CD4-positive, CD25-positive, alpha-beta regulatory T cell (primary cell): Measurements from ENCODE around the gene ATG10. TPM values are rescaled to one million over a fixed set of nuclear protein-coding genes. Genes with fewer than 3 reads are reported as not detected.
"Not testable (repeated sequence)": the region's sequence is repeated elsewhere in the genome, so short reads cannot be mapped to it uniquely, and the experiment has no call there.

Experiments used
- ATAC-seq, 2 donors: fragments of 150-1000 bp; cut with Tn5 transposase; one replicate each; pipeline ENCODE4 v1.10.0; 2021; ENCODE audit warnings: low read depth in 2 of 2, moderate number of reproducible peaks in 2 of 2, moderate library complexity in 1 of 2
- DNase-seq, 3 donors: peaks; one replicate each; pipeline versions ENCODE4 v3.0.0 to v3.0.0-alpha.2; 2012 to 2022; ENCODE audit warnings: mixed read lengths in 1 of 3
- H3K27ac ChIP-seq: one replicate; pipeline ENCODE4 v1.7.0; 2013; ENCODE audit warnings: mild to moderate bottlenecking, low read length; ENCODE audit not compliant: insufficient read depth, poor library complexity, severe bottlenecking
- H3K27me3 ChIP-seq: one replicate; pipeline ENCODE4 v1.7.0; 2013; ENCODE audit warnings: low read length; ENCODE audit not compliant: control insufficient read depth, insufficient read depth
- H3K36me3 ChIP-seq: one replicate; pipeline ENCODE4 v1.7.0; 2013; ENCODE audit warnings: mild to moderate bottlenecking, low read length, moderate library complexity; ENCODE audit not compliant: control insufficient read depth, insufficient read depth
- H3K4me1 ChIP-seq: 2 replicates; pipeline ENCODE4 v1.7.0; 2013; ENCODE audit warnings: mild to moderate bottlenecking, low read length; ENCODE audit not compliant: insufficient read depth, control insufficient read depth, poor library complexity, severe bottlenecking
- H3K4me3 ChIP-seq: one replicate; pipeline ENCODE4 v1.7.0; 2013; ENCODE audit warnings: low read depth, mild to moderate bottlenecking, low read length, moderate library complexity
- H3K9me3 ChIP-seq, 2 experiments: 1 replicate in 1 of 2; 2 replicates in 1 of 2; pipeline ENCODE4 v1.7.0; 2013; ENCODE audit warnings: low read length in 2 of 2, mild to moderate bottlenecking in 1 of 2, moderate library complexity in 1 of 2; ENCODE audit not compliant: control insufficient read depth in 2 of 2
- H3K27ac Mint-ChIP-seq, 3 donors: one replicate each; pipeline ENCODE4 v1.8.0; 2020 to 2022; ENCODE audit warnings: mild to moderate bottlenecking in 3 of 3, mixed read lengths in 3 of 3, moderate library complexity in 2 of 3
- H3K27me3 Mint-ChIP-seq: one replicate; pipeline ENCODE4 v1.8.0; 2022; ENCODE audit warnings: mild to moderate bottlenecking, mixed read lengths
- H3K36me3 Mint-ChIP-seq: one replicate; pipeline ENCODE4 v1.8.0; 2020; ENCODE audit warnings: mixed read lengths
- H3K4me1 Mint-ChIP-seq, 4 donors: one replicate each; pipeline ENCODE4 v1.8.0; 2020 to 2022; ENCODE audit warnings: mixed read lengths in 4 of 4, mild to moderate bottlenecking in 1 of 4
- H3K4me3 Mint-ChIP-seq, 4 donors: one replicate each; pipeline ENCODE4 v1.8.0; 2020 to 2022; ENCODE audit warnings: mild to moderate bottlenecking in 4 of 4, mixed read lengths in 4 of 4, moderate library complexity in 3 of 4
- H3K9me3 Mint-ChIP-seq, 7 donors: one replicate each; pipeline ENCODE4 v1.8.0; 2020 to 2022; ENCODE audit warnings: mixed read lengths in 7 of 7, mild to moderate bottlenecking in 3 of 7, moderate library complexity in 2 of 7
- polyA plus RNA-seq, 4 donors: library from polyadenylated mRNA; unstranded; fragments of 300-500 nt; fragmentation: Illumina TruSeq; gene quantifications; one replicate each; pipeline ENCODE4 v1.2.3, GENCODE V29; 2021
- total RNA-seq: library from RNA; stranded (reverse); gene quantifications from one replicate; pipeline ENCODE4 v1.2.3, GENCODE V29; 2022

ATG10 gene
- total and polyA plus RNA-seq, 5 donors from 2014 or later, result 7.5 to 13.2 (median 9.3) TPM

GRCh38 chr5:81969226-81969625 is 2.6 kb upstream of the ATG10 start:
- Mint-ChIP-seq H3K9me3 (no peaks in the 10 kb centered on the region), H3K27ac (no peak overlapping the region), H3K36me3 (no peaks in the 10 kb centered on the region), H3K4me1 (peaks cover 15 to 27% (median 21%) of the 10 kb centered on the region in 4 donors), H3K27me3 (peaks cover 8% of the 10 kb centered on the region), H3K4me3 (no peak overlapping the region)
- Histone ChIP-seq H3K9me3 (no peaks in the 10 kb centered on the region), H3K36me3 (no peaks in the 10 kb centered on the region), H3K4me1 (peaks cover 14% of the 10 kb centered on the region), H3K27ac (no peak overlapping the region), H3K4me3 (no peak overlapping the region), H3K27me3 (no peaks in the 10 kb centered on the region)
- DNase-seq (no peak), ATAC-seq (no peak)

DNA sequence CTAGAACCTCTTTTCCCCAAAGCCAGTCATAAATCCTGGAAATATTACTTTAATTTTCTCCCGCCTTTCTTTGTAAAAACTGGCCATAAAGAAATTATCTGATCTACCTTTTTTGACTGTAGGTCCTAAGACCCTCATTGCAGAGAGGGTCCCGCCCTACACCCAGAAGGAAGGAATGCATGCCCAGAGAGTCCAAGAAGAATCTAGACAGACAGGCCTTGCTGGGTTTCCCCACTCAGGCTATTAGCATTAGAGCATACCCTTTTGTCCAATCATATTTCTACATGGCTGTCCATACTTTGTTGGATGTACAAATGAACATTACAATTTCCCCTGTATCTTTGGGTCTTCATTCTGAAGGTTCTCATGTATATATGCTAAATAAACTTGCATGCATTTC is 1.9 kb upstream of the ATG10 start:
- Histone ChIP-seq H3K4me3 (no peak overlapping the region), H3K9me3 (no peaks in the 10 kb centered on the region), H3K27me3 (no peaks in the 10 kb centered on the region), H3K4me1 (peaks cover 14% of the 10 kb centered on the region), H3K27ac (no peak overlapping the region), H3K36me3 (no peaks in the 10 kb centered on the region)
- Mint-ChIP-seq H3K27ac (peak overlapping the region in 1 of 3 donors; percentile 47), H3K9me3 (no peaks in the 10 kb centered on the region), H3K36me3 (no peaks in the 10 kb centered on the region), H3K4me3 (peak overlapping the region in 2 of 4 donors; percentile 8 to 61), H3K27me3 (peaks cover 4% of the 10 kb centered on the region), H3K4me1 (peaks cover 20 to 33% (median 27%) of the 10 kb centered on the region in 4 donors)
- ATAC-seq (no peak), DNase-seq (no peak)

- Histone ChIP-seq H3K27me3 (no peaks in the 10 kb centered on the region), H3K4me1 (peaks cover 14% of the 10 kb centered on the region), H3K36me3 (no peaks in the 10 kb centered on the region), H3K4me3 (peak overlapping the region; percentile 100), H3K9me3 (no peaks in the 10 kb centered on the region), H3K27ac (peak overlapping the region; percentile 94)
- peaks cover 4% of the 10 kb centered on the region for H3K27me3 Mint-ChIP-seq
- no peaks in the 10 kb centered on the region for H3K9me3 Mint-ChIP-seq
- peak overlapping the region; percentile 98 to 100 (median 99) for H3K27ac Mint-ChIP-seq
- DNase-seq, result peak in 2 of 3 donors; percentile 66 to 74
- H3K4me3 Mint-ChIP-seq, result peak overlapping the region; percentile 94 to 100 (median 98)
- H3K36me3 Mint-ChIP-seq, result no peaks in the 10 kb centered on the region
- peaks cover 20 to 33% (median 28%) of the 10 kb centered on the region in 4 donors for H3K4me1 Mint-ChIP-seq
- ATAC-seq, result peak; percentile 35
These were observed 612 bp upstream of the ATG10 start for GRCh38 chr5:81971111-81971711.

- peaks cover 4% of the 10 kb centered on the region for H3K27me3 Mint-ChIP-seq
- H3K9me3 ChIP-seq, result no peaks in the 10 kb centered on the region
- peak overlapping the region; percentile 84 to 98 (median 88) for H3K4me3 Mint-ChIP-seq
- no peaks in the 10 kb centered on the region for H3K9me3 Mint-ChIP-seq
- no peaks in the 10 kb centered on the region for H3K27me3 ChIP-seq
- peak overlapping the region; percentile 87 to 92 (median 91) for H3K27ac Mint-ChIP-seq
- ATAC-seq, result peak; percentile 45 to 46
- peak overlapping the region; percentile 67 for H3K4me3 ChIP-seq
- H3K36me3 Mint-ChIP-seq, result peaks cover 4% of the 10 kb centered on the region
- H3K4me1 ChIP-seq, result peaks cover 14% of the 10 kb centered on the region
- H3K36me3 ChIP-seq, result peaks cover under 1% of the 10 kb centered on the region
- no peak for DNase-seq
- peaks cover 20 to 35% (median 28%) of the 10 kb centered on the region in 4 donors for H3K4me1 Mint-ChIP-seq
- peak overlapping the region; percentile 94 for H3K27ac ChIP-seq
These were observed 615 bp downstream of the ATG10 start for GRCh38 chr5:81972492-81972783.

DNA sequence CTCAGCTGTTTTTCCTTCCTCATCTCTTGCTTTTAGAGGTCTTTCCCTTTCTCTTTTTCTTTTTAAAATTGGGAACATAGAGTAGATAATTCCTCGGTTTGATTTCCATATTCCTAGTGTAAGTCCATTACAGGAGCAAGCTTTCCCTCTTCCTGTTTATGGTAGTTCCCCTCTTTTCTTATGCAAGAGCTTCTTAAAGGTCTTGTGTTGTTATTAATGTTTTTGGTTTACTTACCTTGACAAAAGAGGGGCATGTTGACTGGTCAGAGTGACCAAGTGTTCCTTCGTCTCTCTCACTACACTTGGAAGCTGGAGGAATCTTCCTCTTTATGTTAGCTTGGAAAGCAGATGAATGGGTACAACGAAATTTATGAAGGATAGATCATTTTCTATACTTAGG is 8.3 kb downstream of the ATG10 start:
- H3K9me3 ChIP-seq, result no peaks in the 10 kb centered on the region
- H3K27ac Mint-ChIP-seq, result no peak overlapping the region
- no peaks in the 10 kb centered on the region for H3K4me1 ChIP-seq
- H3K36me3 Mint-ChIP-seq, result peaks cover 35% of the 10 kb centered on the region
- no peak for DNase-seq
- H3K27ac ChIP-seq, result no peak overlapping the region
- no peak overlapping the region for H3K4me3 Mint-ChIP-seq
- no peak for ATAC-seq
- H3K36me3 ChIP-seq, result peaks cover 6% of the 10 kb centered on the region
- no peak overlapping the region for H3K4me3 ChIP-seq
- no peaks in the 10 kb centered on the region for H3K27me3 Mint-ChIP-seq
- H3K4me1 Mint-ChIP-seq, result peaks cover 0 to 6% (median under 1%) of the 10 kb centered on the region in 4 donors
- no peaks in the 10 kb centered on the region for H3K9me3 Mint-ChIP-seq
- H3K27me3 ChIP-seq, result no peaks in the 10 kb centered on the region

DNA sequence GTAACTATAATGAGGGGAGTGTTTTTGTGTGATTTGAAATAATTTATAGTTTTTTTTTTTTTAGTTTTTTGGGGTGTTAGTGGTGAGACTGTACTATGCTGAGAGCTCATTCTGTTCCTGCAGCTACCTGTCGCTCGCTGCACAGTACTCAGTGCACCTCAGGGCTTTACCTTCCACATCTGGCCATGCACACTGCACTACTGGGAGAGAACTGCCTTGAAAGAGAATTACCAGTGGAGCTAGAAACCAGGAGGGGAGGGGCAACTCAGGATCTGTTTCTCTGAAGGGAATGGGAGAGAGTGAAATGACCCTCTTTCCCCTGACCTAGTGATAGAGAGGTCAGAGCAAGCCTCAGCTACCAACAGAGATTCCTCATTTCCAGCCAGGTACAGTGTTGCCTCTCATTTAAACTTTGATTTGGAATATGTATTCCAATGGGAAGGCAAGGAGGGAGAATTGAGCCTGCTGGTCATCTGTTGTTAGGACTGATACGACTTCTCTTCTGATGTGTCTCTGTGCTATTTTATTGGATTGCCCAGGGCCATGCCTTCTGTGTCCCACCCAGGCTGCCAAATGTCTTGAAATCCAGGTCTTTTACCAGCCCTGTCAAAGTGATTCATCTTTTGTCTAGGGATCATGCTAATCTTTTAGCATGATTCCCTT is 8.9 kb downstream of the ATG10 start:
- H3K27ac ChIP-seq, result no peak overlapping the region
- no peaks in the 10 kb centered on the region for H3K9me3 ChIP-seq
- Mint-ChIP-seq H3K9me3 (no peaks in the 10 kb centered on the region), H3K4me1 (peaks cover 0 to 6% (median under 1%) of the 10 kb centered on the region in 4 donors), H3K36me3 (peaks cover 40% of the 10 kb centered on the region), H3K27ac (no peak overlapping the region), H3K4me3 (no peak overlapping the region), H3K27me3 (no peaks in the 10 kb centered on the region)
- no peak overlapping the region for H3K4me3 ChIP-seq
- no peak for DNase-seq
- no peaks in the 10 kb centered on the region for H3K27me3 ChIP-seq
- no peak for ATAC-seq
- H3K36me3 ChIP-seq, result peaks cover 6% of the 10 kb centered on the region
- no peaks in the 10 kb centered on the region for H3K4me1 ChIP-seq

- peaks cover 48% of the 10 kb centered on the region for H3K36me3 Mint-ChIP-seq
These were observed 10.4 kb downstream of the ATG10 start for GRCh38 chr5:81982172-81982685.

GRCh38 chr5:81983148-81983547 is 11.3 kb downstream of the ATG10 start:
- not testable (repeated sequence) for H3K36me3 ChIP-seq, H3K27me3 Mint-ChIP-seq, H3K27me3 ChIP-seq, H3K4me1 ChIP-seq, H3K4me3 ChIP-seq, H3K27ac ChIP-seq, H3K4me3 Mint-ChIP-seq, DNase-seq, H3K27ac Mint-ChIP-seq, H3K9me3 ChIP-seq, H3K4me1 Mint-ChIP-seq, H3K9me3 Mint-ChIP-seq, ATAC-seq
- H3K36me3 Mint-ChIP-seq, result peaks cover 43% of the 10 kb centered on the region

More at GRCh38 chr5:81982172-81982685, 10.4 kb downstream of the ATG10 start:
- H3K9me3 ChIP-seq, H3K4me3 ChIP-seq, ATAC-seq, H3K36me3 ChIP-seq, H3K27ac ChIP-seq, H3K27ac Mint-ChIP-seq, H3K9me3 Mint-ChIP-seq, H3K27me3 Mint-ChIP-seq, H3K4me3 Mint-ChIP-seq, DNase-seq, H3K27me3 ChIP-seq, H3K4me1 Mint-ChIP-seq, H3K4me1 ChIP-seq: not testable (repeated sequence)
